Kidney epithelial cell (primary cell): ENCODE results near the gene PPP5C. TPM values are rescaled to one million over a fixed set of nuclear protein-coding genes. Genes with fewer than 3 reads are reported as not detected.
A peak's percentile ranks its signal among the peaks of the same experiment; 100 is the strongest.
"Not testable (repeated sequence)": the region's sequence is repeated elsewhere in the genome, so short reads cannot be mapped to it uniquely, and the experiment has no call there.

Source experiments
- DNase-seq: peaks from one replicate; pipeline ENCODE4 v3.0.0-alpha.2; 2010; ENCODE audit warnings: low read depth
- H3K27me3 ChIP-seq: 2 replicates; pipeline ENCODE4 v1.6.0; 2011; ENCODE audit warnings: low read length; ENCODE audit not compliant: control insufficient read depth, insufficient read depth
- H3K36me3 ChIP-seq: 2 replicates; pipeline ENCODE4 v1.5.1; 2011; ENCODE audit warnings: low read length; ENCODE audit not compliant: control insufficient read depth, insufficient read depth
- H3K4me3 ChIP-seq: 2 replicates; pipeline ENCODE4 v1.5.1; 2011; ENCODE audit warnings: low read depth, mild to moderate bottlenecking, control low read depth, low read length
- total RNA-seq: library from RNA; depleted of rRNA; stranded (reverse); fragments of >200 nt; gene quantifications from 2 replicates; pipeline ENCODE4 v1.2.3, GENCODE V29; 2015
- TF ChIP-seq, protein P1 (sequence below): IDR thresholded peaks from 2 replicates; pipeline ENCODE4 v1.5.1; 2011; ENCODE audit warnings: mild to moderate bottlenecking, moderate library complexity, low read length, control low read depth, inconsistent platforms; ENCODE audit not compliant: insufficient read depth, poor library complexity, severe bottlenecking

The PPP5C gene
- total RNA-seq, 1 donor from 2014 or later: 68.2 TPM

DNA sequence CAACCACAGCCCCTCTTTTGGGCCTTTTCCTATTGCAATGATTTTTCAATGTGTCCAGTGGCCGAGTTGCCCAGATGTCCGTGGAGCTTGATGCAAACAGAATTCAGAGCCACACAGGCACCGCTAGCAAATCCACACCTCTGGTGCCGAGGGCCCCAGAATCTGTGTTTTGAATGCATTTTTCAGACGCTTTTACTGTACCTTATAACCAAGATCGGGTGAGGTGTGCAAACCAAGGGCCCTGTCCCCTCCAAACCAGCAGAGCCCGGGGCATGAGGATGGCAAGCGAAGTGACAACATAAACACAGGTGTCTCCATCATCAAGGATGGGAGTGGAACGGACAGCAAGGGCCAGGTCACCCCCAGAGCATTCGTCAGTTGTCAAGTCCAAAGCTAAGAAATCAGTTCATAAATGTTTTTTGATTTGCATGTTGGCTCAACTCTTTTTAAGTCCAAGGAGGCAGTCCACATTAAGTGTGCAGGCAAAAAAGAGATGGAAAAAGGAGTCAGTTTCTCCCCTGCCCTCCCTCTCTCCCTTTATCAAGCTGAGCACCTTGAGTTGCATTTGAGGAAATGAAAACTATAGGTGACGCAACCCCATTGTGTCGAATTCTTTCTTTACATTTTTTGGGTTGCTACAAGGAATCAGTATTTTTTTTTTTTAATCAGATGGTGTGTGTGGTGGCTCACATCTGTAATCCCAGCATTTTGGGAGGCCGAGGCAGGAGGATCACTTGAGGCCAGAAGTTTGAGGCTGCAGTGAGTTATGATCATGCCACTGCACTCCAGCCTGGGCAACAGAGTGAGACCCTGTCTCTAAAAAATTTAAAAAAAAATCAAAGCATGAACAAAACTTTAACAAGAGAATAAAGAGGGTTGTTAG, 63.6 kb downstream of the PPP5C start:
- TF ChIP-seq, protein P1, sequence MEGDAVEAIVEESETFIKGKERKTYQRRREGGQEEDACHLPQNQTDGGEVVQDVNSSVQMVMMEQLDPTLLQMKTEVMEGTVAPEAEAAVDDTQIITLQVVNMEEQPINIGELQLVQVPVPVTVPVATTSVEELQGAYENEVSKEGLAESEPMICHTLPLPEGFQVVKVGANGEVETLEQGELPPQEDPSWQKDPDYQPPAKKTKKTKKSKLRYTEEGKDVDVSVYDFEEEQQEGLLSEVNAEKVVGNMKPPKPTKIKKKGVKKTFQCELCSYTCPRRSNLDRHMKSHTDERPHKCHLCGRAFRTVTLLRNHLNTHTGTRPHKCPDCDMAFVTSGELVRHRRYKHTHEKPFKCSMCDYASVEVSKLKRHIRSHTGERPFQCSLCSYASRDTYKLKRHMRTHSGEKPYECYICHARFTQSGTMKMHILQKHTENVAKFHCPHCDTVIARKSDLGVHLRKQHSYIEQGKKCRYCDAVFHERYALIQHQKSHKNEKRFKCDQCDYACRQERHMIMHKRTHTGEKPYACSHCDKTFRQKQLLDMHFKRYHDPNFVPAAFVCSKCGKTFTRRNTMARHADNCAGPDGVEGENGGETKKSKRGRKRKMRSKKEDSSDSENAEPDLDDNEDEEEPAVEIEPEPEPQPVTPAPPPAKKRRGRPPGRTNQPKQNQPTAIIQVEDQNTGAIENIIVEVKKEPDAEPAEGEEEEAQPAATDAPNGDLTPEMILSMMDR: no peak
- H3K36me3 ChIP-seq: no peaks in the 10 kb centered on the region
- H3K27me3 ChIP-seq: no peaks in the 10 kb centered on the region
- no peak overlapping the region for H3K4me3 ChIP-seq
- no peak for DNase-seq

DNA sequence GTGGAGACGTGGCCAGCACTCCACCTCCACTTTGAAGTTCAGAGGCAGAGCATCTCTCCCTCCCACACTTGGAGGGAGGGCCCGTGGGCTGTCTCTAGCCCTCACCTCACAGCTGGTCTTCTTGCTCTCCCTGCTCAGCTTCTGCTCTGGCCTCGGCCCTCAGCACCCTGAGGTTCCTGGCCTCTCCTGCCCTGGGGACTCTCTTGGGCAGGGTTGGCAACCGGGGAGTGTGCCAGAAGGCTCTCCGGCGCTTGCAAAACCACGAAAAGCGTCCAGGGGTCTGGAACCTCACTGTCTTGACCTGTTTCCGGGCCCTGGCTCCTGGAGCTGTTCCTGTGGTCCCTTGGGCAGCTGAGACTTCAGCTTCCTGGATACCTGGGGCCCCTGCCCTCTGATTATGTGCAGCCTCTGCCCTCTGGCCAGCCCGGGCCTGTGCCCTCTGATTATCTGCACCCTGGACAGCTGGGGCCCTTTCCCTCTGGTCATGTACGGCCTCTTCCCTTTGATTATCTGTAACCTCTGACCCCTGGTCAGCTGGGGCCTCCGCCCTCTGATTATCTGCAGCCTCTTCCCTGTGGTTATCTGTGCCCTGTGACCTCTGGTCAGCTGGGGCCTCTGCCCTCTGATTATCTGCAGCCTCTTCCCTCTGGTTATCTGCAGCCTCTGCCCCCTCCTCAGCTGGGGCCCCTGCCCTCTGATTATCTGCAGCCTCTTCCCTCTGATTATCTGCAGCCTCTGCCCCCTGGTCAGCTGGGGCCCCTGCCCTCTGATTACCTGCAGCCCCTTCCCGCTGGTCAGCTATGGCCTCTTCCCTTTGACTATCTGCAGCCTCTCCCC, 64.4 kb downstream of the PPP5C start:
- Histone ChIP-seq H3K4me3 (peak overlapping the region; percentile 49), H3K36me3 (no peaks in the 10 kb centered on the region), H3K27me3 (no peaks in the 10 kb centered on the region)
- TF ChIP-seq, protein P1: no peak
- no peak for DNase-seq

DNA sequence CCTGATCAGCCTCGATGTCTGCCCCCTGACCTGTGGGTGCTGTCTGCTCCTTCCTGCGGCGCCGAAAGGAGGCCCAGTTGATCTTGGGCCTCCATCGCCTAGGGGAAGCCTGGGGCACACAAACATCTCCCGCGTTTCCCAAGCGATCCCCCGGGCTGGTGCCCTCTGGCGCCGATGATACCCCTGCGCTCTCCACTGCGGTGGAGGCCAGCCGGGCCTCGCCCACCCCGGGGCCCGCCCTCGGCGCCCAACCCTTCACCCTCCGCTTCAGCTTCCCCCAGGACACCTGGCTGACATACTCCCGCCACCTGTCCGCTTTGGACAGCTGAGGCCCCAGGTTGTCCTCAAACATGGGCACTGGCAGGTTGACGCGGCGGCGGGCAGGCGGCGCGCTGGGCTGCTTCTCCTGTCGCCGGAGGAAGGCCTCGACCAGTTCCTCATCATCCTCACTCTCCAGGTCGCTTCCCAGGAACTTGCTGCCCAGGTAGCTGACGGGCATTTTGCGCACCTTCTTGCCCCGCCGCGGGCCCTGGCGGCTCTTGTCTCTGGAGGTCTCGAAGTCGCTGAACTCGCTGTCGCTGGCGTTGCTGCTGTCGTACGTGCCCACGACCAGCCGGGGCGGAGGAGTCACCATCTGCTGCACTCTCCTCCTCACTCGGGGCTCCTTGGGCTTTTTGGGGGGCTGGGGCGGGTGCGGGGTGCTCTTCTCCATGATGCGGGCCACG, 65.2 kb downstream of the PPP5C start:
- TF ChIP-seq, protein P1: peak; percentile 25
- Histone ChIP-seq H3K27me3 (no peaks in the 10 kb centered on the region), H3K36me3 (no peaks in the 10 kb centered on the region), H3K4me3 (peak overlapping the region; percentile 49)
- DNase-seq: no peak

DNA sequence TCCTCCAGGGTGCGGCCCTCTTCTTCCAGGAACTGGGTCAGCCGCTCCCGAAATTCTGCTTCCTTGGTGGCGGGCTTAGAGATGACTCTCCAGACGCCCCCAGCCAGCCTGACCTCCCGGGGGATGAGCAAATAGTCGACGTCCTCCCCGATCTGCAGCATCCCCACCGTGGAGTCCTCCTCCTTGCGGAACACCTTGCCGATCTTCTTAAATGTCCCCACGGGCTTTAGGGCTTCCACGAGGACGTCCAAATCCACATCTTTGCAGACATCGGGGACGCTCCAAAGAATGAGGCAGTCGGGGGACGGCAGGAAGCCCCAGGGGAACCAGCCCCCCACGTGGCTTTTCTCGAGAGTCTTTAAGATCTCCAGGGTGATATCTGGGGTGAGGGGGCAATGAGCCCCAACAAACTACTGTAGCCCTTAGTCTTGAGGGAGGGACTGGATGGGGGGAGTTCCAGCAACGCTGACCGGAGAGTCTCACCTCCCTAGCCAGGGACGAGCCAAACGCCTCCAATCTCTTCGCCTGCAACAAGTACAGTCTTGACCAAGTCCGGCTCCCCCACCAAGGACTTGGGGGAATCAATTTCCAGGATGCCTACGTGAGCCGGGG, 65.9 kb downstream of the PPP5C start:
- Histone ChIP-seq H3K36me3 (no peaks in the 10 kb centered on the region), H3K4me3 (peak overlapping the region; percentile 49), H3K27me3 (no peaks in the 10 kb centered on the region)
- TF ChIP-seq, protein P1: no peak
- no peak for DNase-seq

DNA sequence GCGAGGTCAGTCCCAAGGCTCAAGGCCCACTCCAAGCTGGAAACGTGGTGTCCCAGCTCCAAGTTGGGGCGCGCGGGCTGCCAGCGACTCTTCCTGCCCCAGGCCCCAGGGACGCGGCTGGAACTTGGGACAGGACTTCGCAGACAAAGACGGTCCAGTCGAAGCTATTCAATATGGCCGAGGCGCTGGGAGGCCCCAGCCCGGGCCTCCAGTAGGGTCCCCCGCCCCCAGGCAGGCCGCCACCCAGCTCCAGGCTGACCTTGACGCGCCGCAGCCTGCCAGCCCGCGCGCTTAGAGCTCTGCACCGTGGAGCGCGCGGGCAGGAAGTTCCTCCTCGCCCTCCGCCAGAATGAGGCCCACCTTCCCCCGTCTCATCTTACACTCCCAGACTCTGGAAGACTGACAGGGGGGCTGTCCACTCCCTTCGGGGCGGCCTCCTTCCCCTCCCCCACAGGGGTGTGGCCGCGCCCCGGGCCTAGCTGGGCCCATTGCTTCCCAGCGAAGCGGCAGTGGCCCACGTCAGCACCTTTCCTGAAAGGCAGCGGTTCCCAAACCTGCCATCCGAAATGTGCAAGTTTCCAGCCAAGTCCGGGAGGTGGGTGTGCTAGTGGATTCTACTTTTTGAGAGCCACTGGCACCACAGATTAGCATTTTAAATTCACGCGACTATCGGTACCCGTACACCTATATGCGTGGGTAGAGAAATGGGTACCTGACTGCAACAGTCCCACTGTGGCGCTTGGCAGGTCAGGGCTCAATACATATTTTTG, 66.6 kb downstream of the PPP5C start, which contains the start of gene CCDC8:
TSS of gene CCDC8 (minus strand) at position 303 of the 770 bp plus-strand sequence. CDS start 754 bp downstream, outside the sequence.
- peak; percentile 82 for DNase-seq
- Histone ChIP-seq H3K36me3 (no peaks in the 10 kb centered on the region), H3K4me3 (peak within 1 kb of the TSS; percentile 49), H3K27me3 (no peaks in the 10 kb centered on the region)
- TF ChIP-seq, protein P1: no peak

DNA sequence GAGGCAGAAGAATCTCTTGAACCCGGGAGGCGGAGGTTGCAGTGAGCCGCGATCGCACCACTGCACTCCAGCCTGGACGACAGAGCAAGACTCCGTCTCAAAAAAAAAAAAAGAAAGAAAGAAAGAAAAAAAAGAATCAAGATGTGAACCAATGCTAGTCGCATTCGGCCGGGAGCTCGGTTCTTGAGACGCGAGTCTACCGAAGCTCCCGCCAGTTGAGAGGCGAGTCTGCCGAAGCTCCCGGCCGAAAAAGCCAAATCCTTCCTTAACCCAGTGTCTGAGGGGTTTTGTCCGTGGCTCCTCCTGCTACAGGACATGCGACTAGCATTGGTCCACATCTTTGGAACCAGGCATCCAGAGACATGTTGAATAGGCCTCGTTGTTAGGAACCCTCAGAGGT, 68.0 kb downstream of the PPP5C start:
- DNase-seq, H3K36me3 ChIP-seq, H3K27me3 ChIP-seq, H3K4me3 ChIP-seq: not testable (repeated sequence)

DNA sequence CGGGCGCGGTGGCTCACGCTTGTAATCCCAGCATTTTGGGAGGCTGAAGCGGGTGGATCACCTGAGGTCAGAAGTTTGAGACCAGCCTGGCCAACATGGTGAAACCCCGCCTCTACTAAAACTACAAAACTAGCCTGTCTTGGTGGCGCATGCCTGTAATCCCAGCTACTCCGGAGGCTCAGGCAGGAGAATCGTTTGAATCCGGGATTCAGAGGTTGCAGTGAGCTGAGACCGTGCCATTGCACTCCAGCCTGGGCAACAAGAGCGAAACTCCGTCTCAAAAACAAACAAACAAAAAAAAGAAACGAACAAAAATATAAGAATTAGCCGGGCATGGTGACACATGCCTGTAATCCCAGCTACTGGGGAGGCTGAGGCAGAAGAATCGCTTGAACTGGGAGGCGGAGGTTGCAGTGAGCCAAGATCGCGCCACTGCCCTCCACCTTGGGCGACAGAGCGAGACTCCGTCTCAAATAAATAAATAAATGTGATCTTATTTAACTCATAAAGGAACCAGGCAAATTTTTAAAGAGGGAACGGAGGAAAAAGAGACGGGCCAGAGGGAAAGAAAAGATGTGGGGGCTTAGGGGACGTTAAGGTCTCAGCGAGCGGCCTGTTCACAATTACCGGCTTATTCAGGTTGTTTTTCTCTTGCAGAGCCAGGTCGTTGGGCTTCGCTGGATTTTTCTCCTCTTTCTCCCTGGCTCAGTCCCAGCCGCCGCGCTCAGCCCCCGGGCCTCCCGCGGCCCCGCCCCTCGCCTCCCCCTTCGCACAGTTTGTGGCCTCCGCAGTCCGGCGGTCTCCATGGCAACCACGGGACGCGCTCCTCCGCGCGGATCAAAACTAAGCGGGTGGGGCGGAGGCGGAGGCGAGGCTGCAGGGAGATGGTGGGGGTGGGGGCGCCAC, 69.2 kb downstream of the PPP5C start:
- H3K4me3 ChIP-seq: peak overlapping the region; percentile 17
- not testable (repeated sequence) for H3K27me3 ChIP-seq, H3K36me3 ChIP-seq
- DNase-seq: peak; percentile 63
